Measurements from ENCODE around the gene LPP. TPM values are rescaled to one million over a fixed set of nuclear protein-coding genes. Genes with fewer than 3 reads are reported as not detected.

The LPP gene
- total RNA-seq, 4 donors from 2014 or later, result 207 to 592 (median 406) TPM

GRCh38 chr3:188557235-188557634 lies 403.3 kb downstream of the LPP start:
- WGBS, 2 donors (ENCODE audit: low coverage in 1 of 2), result 61 to 63% methylated on average over 3 of the region's 3 CpGs
- Histone ChIP-seq H3K4me3 (no peak overlapping the region), H3K4me1 (peaks cover 0 to 15% (median 1%) of the 10 kb centered on the region in 4 donors), H3K27me3 (no peaks in the 10 kb centered on the region), H3K27ac (no peak overlapping the region), H3K36me3 (no peaks in the 10 kb centered on the region), H3K9me3 (no peaks in the 10 kb centered on the region)
- in situ Hi-C loops (cut with MboI; ENCODE audit: low pct_ligation_motif_present in 1 of 4, low pct_unique_long_range_greater_than_20kb in 1 of 4, low sequenced_read_pairs in 3 of 4) (no loop called here), intact Hi-C loops (cut with DNase I; ENCODE audit: low total_unique reads) (no loop called here)
- no peak for DNase-seq
- no peak for TF ChIP-seq POLR2AphosphoS5 (IDR thresholded peaks at IDR 0.05)
- no peak for TF ChIP-seq CTCF (IDR thresholded peaks at IDR 0.05)
- no peak for TF ChIP-seq EP300 (IDR thresholded peaks at IDR 0.05; ENCODE audit: low read depth)
- no peak for TF ChIP-seq POLR2A (IDR thresholded peaks at IDR 0.05)

DNA sequence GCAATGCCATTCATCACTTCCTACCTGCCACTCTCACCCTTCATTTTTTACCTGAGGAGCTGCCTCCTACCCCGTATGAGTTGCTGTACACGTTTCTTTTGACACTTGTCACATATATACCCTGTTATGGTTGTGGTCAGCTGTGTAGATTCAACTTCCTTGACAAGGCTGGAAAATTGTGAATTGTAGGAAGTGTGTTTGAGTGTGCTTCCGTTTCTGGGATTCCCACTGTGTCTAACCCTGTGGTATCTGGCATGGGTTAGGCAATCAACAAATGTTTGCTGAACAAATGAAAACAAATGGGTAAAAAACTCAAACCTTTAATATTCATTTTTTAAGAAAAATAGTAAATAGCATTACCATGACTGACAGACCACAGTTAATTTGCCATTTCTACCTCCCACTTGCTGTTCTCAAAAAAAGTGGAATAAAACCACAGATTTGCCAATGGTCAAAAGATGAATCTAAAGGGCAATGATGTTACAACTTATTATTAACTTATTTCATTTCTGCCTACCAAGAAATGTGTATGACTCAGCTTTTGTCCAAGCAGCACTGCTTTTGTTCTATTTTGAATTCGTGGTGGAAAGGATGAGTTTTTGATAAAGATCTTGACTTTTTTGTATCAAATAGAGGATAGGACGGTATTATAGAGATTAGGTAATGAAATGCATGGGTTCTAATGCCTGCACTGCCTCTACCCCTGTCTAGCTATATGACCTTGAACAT lies 404.6 kb downstream of the LPP start:
- in situ Hi-C loops (cut with MboI; ENCODE audit: low pct_ligation_motif_present in 1 of 4, low pct_unique_long_range_greater_than_20kb in 1 of 4, low sequenced_read_pairs in 3 of 4), result no loop called here
- Histone ChIP-seq H3K27me3 (no peaks in the 10 kb centered on the region), H3K4me1 (peaks cover 0 to 15% (median 0%) of the 10 kb centered on the region in 4 donors), H3K9me3 (no peaks in the 10 kb centered on the region), H3K27ac (no peak overlapping the region), H3K36me3 (no peaks in the 10 kb centered on the region), H3K4me3 (no peak overlapping the region)
- TF ChIP-seq POLR2A (IDR thresholded peaks at IDR 0.05) (no peak), CTCF (IDR thresholded peaks at IDR 0.05) (no peak), POLR2AphosphoS5 (IDR thresholded peaks at IDR 0.05) (no peak), EP300 (IDR thresholded peaks at IDR 0.05; ENCODE audit: low read depth) (no peak)
- no peak for DNase-seq
- 77 to 84% methylated on average over 4 to 5 of the region's 5 CpGs for WGBS, 2 donors (ENCODE audit: low coverage in 1 of 2)
- intact Hi-C loops (cut with DNase I; ENCODE audit: low total_unique reads), result no loop called here

DNA sequence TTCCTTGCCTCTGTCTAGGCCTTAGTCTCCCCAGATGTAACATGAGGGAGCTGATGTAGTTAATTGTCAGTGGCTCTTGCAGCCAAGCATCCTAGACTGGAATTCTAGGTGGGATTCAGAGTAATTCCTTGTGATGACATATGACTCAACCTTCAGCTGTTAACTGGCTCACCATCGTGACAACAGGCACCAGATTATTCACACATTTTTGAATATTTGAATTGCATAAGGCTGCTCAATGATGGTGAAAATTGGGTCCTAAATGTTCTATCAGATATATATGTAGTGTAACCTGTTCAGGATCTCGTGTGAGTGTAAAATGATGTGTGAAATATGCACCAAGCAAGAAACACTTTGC lies 405.1 kb downstream of the LPP start:
- H3K27ac ChIP-seq, result no peak overlapping the region
- H3K9me3 ChIP-seq, result no peaks in the 10 kb centered on the region
- H3K27me3 ChIP-seq, result no peaks in the 10 kb centered on the region
- intact Hi-C loops (cut with DNase I; ENCODE audit: low total_unique reads) (no loop called here), in situ Hi-C loops (cut with MboI; ENCODE audit: low pct_ligation_motif_present in 1 of 4, low pct_unique_long_range_greater_than_20kb in 1 of 4, low sequenced_read_pairs in 3 of 4) (no loop called here)
- no peak for TF ChIP-seq EP300 (IDR thresholded peaks at IDR 0.05; ENCODE audit: low read depth)
- no peak for TF ChIP-seq POLR2AphosphoS5 (IDR thresholded peaks at IDR 0.05)
- no peak for TF ChIP-seq CTCF (IDR thresholded peaks at IDR 0.05)
- no peak for TF ChIP-seq POLR2A (IDR thresholded peaks at IDR 0.05)
- H3K4me3 ChIP-seq, result no peak overlapping the region
- 60 to 92% methylated on average over 1 to 2 of the region's 2 CpGs for WGBS, 2 donors (ENCODE audit: low coverage in 1 of 2)
- H3K36me3 ChIP-seq, result no peaks in the 10 kb centered on the region
- H3K4me1 ChIP-seq, result peaks cover 0 to 13% (median 0%) of the 10 kb centered on the region in 4 donors
- DNase-seq, result no peak

- Histone ChIP-seq H3K27me3 (no peaks in the 10 kb centered on the region), H3K27ac (no peak overlapping the region), H3K4me1 (peaks cover 0 to 5% (median 0%) of the 10 kb centered on the region in 4 donors), H3K9me3 (no peaks in the 10 kb centered on the region), H3K4me3 (no peak overlapping the region), H3K36me3 (no peaks in the 10 kb centered on the region)
- in situ Hi-C loops (cut with MboI; ENCODE audit: low pct_ligation_motif_present in 1 of 4, low pct_unique_long_range_greater_than_20kb in 1 of 4, low sequenced_read_pairs in 3 of 4) (no loop called here), intact Hi-C loops (cut with DNase I; ENCODE audit: low total_unique reads) (no loop called here)
- no peak for TF ChIP-seq CTCF (IDR thresholded peaks at IDR 0.05)
- TF ChIP-seq POLR2A (IDR thresholded peaks at IDR 0.05), result no peak
- no peak for TF ChIP-seq POLR2AphosphoS5 (IDR thresholded peaks at IDR 0.05)
- TF ChIP-seq EP300 (IDR thresholded peaks at IDR 0.05; ENCODE audit: low read depth), result no peak
- DNase-seq, result no peak
- 99 to 100% methylated on average over 2 of the region's 2 CpGs for WGBS, 2 donors (ENCODE audit: low coverage in 1 of 2)
Measured at GRCh38 chr3:188559856-188560255, 405.9 kb downstream of the LPP start.
